Urinary bladder (tissue), 4 donors: ENCODE measurements around the gene PRKCE. TPM values are rescaled to one million over a fixed set of nuclear protein-coding genes. Genes with fewer than 3 reads are reported as not detected.

Experiments
- DNase-seq: peaks from one replicate; pipeline ENCODE4 v3.0.0-alpha.2; 2015; ENCODE audit errors: extremely low spot score
- H3K27ac ChIP-seq: one replicate; pipeline ENCODE4 v1.5.1; 2013; ENCODE audit warnings: low read depth, mild to moderate bottlenecking, moderate library complexity
- H3K36me3 ChIP-seq: one replicate; pipeline ENCODE4 v1.6.1; 2013; ENCODE audit warnings: mild to moderate bottlenecking, moderate library complexity; ENCODE audit not compliant: insufficient read depth
- H3K4me1 ChIP-seq: one replicate; pipeline ENCODE4 v1.6.1; 2013; ENCODE audit warnings: mild to moderate bottlenecking, moderate library complexity; ENCODE audit not compliant: insufficient read depth
- H3K4me3 ChIP-seq: one replicate; pipeline ENCODE4 v1.5.1; 2013; ENCODE audit warnings: low read depth, low read length
- WGBS: extraction: QIAGEN DNeasy Blood & Tissue Kit; methylation state at CpG from one replicate; pipeline ENCODE4 v1.1.7; 2013; 5-methylcytosine and 5-hydroxymethylcytosine counted together
- polyA plus RNA-seq: library from polyadenylated mRNA; stranded (reverse); fragments of 200-250 nt; gene quantifications from one replicate; pipeline ENCODE4 v1.2.3, GENCODE V29; 2013
- total RNA-seq: library from RNA; depleted of rRNA; stranded (reverse); fragments of >200 nt; gene quantifications from one replicate; pipeline ENCODE4 v1.2.3, GENCODE V29; 2014
- donor health status: healthy with polysubstance abuse.
- donor health status: healthy.

Gene PRKCE
- total and polyA plus RNA-seq, 2 donors = 9.9 to 29.7 TPM

DNA sequence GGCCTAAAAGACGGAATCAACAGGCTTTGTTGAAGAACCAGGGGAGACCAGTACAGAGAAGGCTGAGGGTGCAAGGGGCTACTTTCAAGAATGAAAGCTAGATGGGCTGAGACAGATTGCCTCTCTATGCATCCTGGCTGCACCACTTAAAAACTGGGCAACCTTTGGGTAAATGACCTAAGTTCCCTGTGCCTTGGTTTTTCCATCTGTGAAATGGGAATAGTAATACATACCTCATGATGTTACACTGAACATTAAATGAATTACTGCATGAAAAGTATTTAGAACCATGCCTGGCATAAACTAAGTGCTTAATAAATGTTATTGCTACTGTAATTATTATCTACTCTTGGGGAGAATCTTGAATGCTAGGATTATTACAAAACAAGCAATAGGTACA is 106.5 kb downstream of the PRKCE start:
- no peak for DNase-seq
- H3K4me1 ChIP-seq = no peaks in the 10 kb centered on the region
- no peak overlapping the region for H3K27ac ChIP-seq
- H3K36me3 ChIP-seq = no peaks in the 10 kb centered on the region
- no peak overlapping the region for H3K4me3 ChIP-seq
- 98% methylated on average over 1 of the region's 1 CpG for WGBS

DNA sequence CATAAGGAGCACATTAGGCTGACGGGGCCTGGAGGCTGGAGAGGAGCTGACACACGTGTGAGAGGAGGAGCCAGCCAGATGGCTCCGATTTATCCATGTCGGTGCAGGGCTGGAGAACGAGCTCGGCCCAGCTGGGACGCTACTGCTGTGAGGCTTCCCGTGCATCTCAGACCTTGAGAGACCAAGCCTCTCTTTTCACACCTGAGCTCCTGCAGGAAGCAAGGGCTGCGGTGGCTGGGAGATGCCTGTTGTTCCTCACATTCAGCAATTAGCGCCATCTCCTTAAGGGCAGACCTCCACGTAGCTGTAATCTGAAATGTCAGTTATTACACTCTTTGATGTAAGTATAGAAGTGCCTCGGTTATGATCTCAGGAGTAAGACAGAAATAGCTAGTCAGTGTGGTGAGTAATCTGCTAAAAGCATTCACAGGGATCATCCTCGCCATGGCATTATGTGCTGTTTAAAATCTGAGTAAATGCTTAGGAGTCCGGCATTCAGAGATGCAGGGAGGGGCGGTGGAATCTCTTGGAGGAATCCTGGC is 107.9 kb downstream of the PRKCE start:
- Histone ChIP-seq H3K4me1 (no peaks in the 10 kb centered on the region), H3K36me3 (no peaks in the 10 kb centered on the region), H3K27ac (no peak overlapping the region), H3K4me3 (no peak overlapping the region)
- DNase-seq = no peak
- 33% methylated on average over 15 of the region's 15 CpGs for WGBS

DNA sequence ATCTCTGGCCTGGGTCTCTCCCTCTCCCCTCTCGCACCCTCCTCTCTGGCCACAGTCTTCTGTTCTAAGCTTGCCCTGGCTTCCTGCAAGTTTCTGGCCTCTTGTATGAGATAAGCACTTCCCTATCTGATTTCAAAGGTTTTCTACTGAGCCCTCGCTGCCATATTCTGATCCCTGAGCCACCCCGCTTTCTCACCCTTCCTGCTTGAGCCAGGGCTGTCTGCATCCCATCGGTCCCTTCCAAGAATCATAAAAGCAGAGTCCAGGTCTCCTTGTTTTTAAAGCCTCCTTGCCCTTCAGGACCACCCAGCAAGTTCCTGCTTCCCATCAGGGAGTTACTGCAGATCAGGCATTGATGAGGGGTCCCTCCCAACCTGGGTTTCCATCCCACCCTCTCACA is 110.2 kb downstream of the PRKCE start:
- H3K4me1 ChIP-seq = no peaks in the 10 kb centered on the region
- WGBS = 78% methylated on average over 4 of the region's 4 CpGs
- no peak overlapping the region for H3K4me3 ChIP-seq
- no peaks in the 10 kb centered on the region for H3K36me3 ChIP-seq
- H3K27ac ChIP-seq = no peak overlapping the region
- DNase-seq = no peak

DNA sequence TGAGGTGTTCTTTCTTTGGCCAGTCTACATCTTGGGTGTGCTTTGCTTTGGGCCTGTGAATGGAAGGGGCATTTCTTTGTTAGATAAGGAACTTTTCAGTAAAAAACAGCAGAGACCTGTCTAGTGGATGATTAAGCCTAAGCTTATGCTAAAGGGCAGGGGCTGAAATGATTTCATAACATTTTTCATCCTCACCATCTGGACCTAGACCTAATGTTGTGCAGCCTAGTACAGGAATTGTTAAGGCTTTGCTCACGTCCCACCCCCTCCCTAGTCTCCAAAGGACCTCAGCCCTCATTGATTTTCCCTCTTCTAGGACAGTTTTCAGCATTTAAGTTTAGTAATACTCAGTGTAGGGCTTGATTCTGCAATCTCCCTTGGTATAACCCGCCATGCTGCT is 111.8 kb downstream of the PRKCE start:
- DNase-seq = no peak
- 86% methylated on average over 2 of the region's 2 CpGs for WGBS
- H3K36me3 ChIP-seq = no peaks in the 10 kb centered on the region
- no peak overlapping the region for H3K4me3 ChIP-seq
- no peaks in the 10 kb centered on the region for H3K4me1 ChIP-seq
- no peak overlapping the region for H3K27ac ChIP-seq

DNA sequence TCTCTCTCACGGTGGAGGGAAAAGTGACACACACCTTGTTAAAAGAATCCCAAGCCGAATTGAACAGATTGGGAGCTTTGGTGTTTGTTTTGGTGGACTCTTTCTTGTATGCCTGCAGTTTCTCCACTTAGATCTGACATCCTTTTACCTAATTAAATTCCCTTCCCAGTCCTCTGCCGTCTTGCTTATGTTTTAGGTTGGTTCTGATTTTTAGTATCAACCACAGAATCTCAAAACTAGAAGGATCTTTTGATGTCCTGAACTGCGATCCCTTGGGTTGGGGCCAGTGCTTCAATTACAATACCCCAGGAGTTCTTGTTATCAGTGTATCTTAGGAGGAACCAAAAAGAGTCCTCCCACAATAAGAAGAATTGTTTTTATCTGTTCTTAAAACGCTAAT is 112.3 kb downstream of the PRKCE start:
- Histone ChIP-seq H3K36me3 (no peaks in the 10 kb centered on the region), H3K27ac (no peak overlapping the region), H3K4me1 (no peaks in the 10 kb centered on the region), H3K4me3 (no peak overlapping the region)
- no peak for DNase-seq
- WGBS = 65% methylated on average over 5 of the region's 5 CpGs

DNA sequence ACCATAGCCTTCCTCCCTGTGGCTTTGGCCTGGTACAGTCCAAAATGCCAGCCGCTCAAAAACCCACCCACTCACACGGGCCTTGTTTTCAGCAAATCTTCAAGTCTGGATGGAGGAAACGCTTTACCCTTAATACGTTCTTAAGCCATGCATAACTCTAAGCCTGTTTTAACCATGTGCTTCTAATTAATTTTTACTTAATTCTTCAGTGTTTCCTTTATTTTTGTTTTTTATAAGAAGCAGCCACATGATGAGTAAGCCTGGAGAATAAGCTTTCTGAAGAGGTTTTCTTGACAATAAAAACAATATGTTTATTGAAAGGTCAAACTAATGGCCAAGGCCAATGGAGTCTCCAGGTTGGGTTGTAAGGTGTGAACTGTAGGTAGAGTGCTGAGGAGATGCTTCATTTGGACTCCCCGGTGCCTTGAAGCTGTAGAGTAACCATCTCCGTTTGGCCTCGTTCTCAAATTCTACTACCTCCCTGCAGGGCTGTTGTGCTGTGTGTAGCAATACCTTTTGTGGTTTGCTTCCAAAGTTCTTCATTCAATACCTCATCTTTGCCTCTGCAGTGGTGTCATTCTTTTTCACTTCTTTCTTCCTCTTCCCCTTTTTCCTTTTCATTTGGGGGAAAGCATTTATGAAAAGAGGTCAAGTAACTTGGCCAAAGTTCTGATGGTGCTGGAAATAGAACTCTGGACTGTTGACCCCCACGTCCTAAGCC is 113.7 kb downstream of the PRKCE start:
- H3K4me3 ChIP-seq = no peak overlapping the region
- H3K27ac ChIP-seq = no peak overlapping the region
- 71% methylated on average over 8 of the region's 8 CpGs for WGBS
- H3K4me1 ChIP-seq = no peaks in the 10 kb centered on the region
- H3K36me3 ChIP-seq = no peaks in the 10 kb centered on the region
- no peak for DNase-seq

DNA sequence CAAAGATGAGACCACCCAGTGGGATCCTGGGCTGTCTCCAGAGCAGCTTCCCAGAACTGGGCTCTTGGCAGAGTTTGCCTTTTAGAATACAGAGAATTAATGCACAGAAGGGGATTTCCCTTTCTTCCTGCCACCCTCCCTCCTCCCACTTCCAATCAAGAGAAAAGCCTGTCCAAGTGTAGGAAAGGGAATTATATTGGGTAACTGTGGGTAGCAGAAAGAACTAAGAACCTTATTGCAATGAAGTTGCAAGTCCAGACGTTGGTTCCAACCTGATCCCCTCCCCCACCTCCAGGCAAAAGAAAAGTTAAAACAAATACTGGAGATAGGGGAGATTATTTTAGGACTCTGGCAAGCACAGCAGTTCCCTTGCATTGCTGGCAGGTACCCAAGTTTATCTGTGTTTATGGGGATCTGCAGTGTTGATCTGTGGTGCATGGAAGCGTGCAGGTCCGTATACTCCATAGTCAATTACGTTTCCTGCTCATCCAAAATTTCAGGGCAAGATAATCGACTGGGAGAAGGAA is 114.3 kb downstream of the PRKCE start:
- WGBS = 21% methylated on average over 5 of the region's 5 CpGs
- Histone ChIP-seq H3K4me1 (no peaks in the 10 kb centered on the region), H3K36me3 (no peaks in the 10 kb centered on the region), H3K4me3 (no peak overlapping the region), H3K27ac (no peak overlapping the region)
- DNase-seq = peak; percentile 58

DNA sequence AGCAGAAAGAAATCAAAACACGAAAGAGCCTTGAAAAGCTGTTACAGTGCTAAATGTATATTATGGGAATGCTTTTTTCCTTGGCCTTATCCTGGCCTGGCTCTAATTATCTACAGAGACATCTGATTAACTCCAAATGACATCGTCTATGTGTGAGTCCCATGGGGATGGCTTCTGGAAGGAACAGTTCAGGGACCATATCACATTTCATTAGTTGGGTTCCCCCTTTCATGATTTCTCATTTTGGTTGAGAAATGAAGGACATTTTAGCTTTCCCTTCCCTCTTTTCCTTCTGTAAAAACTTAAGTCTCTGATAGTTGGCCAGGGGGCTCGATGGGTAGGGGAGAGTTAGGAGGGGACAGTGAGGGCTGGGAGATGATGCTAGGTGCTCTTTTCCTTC is 116.7 kb downstream of the PRKCE start:
- Histone ChIP-seq H3K4me1 (no peaks in the 10 kb centered on the region), H3K36me3 (no peaks in the 10 kb centered on the region), H3K4me3 (no peak overlapping the region), H3K27ac (no peak overlapping the region)
- no peak for DNase-seq
- WGBS = 87% methylated on average over 3 of the region's 3 CpGs

DNA sequence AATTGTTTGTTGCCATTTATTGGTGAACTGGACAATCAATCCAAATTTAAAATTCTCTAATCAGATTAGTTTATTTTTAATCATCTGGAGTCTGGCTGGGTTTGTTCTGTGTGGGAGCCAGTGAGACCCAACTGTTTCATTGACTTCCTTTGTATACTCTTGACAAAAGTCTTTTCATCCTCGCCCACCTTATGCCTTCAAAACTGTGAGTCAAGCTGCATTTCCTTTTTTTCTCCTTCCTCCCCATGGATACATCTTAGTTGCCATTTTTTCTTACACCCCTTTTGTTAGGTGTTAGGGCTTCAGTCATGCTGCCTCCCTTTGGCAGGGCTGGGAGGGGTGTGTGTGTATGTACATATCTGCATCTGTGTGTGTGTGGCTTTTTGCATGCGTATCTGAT is 117.6 kb downstream of the PRKCE start:
- Histone ChIP-seq H3K4me3 (no peak overlapping the region), H3K36me3 (no peaks in the 10 kb centered on the region), H3K4me1 (no peaks in the 10 kb centered on the region), H3K27ac (no peak overlapping the region)
- 98% methylated on average over 2 of the region's 2 CpGs for WGBS
- no peak for DNase-seq

DNA sequence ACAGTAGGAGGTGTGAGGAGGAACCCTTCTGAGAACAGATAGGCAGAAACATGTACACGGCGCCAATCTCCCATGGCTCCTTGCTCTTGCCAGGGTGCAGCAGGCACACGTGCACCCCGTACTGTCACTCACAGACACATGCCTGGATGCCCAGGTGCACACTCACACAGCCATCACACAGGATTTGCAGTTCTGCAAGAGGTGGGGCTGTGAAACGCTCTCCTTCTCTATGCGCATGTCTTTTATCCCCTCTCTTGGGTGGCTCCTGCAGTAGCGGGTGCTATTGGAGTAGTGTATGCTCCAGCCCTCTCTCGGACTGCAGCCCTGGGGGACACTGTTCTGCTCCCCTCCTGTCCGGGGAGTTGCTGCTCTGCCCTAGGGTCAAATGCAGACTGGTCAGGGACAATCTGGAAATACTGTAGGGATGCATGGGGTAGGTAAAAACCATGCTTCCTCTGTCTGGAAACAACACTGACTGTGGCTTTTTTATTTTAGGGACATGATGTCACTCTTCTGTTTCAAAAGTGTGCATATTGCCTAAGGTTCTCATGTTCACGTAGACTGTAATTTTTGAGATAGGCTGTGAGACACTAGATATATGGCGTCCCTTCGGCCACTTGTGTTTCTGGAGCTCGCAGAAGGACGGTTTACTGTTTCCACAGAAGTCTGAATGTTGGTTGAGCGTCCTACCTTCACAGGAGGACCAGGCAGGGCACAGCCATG is 118.5 kb downstream of the PRKCE start:
- Histone ChIP-seq H3K4me3 (no peak overlapping the region), H3K4me1 (no peaks in the 10 kb centered on the region), H3K27ac (no peak overlapping the region)

DNA sequence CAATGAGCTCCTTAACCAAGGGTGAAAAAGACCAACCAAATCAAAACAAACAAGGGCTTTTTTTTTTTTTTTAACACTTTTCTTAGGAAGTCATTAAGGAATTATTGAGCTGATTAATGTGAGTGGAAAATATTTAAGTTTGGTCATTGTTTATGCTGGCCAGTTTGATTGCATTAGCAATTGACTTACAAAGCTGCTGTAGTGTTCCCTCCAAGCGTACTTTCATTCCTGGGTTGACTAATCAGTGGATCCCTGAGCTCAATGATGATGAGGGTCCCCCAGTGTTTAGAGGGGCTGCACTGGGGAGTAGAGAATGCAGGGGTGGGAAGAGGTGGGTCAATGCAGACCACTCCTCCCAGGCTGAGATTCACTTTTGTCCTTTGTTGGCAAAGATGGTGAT is 119.3 kb downstream of the PRKCE start:
- 27% methylated on average over 1 of the region's 1 CpG for WGBS
- Histone ChIP-seq H3K4me3 (no peak overlapping the region), H3K4me1 (no peaks in the 10 kb centered on the region), H3K27ac (no peak overlapping the region), H3K36me3 (no peaks in the 10 kb centered on the region)
- DNase-seq = no peak

More for the DNA sequence above, 118.5 kb downstream of the PRKCE start:
- 90% methylated on average over 15 of the region's 15 CpGs for WGBS
- H3K36me3 ChIP-seq = no peaks in the 10 kb centered on the region
- no peak for DNase-seq

DNA sequence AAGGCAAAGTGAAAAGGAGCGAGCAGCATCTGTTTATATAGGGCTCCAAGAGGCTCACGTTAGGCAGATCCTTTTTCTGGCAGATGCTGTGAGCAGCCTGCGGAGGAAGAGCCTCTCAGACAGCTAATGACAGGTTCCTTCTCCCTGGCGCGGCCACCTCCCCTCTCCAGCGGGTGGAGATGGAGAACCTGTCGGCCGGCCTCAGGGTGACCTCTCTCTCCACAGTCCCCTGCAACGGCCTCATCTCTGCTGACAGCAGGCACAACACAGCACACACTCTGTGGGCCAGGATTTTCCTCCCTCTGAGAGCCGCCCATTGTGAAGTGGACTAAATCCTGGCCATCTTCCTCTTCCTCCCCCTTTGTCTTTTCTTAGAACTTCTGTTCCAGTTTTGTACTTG is 119.8 kb downstream of the PRKCE start:
- Histone ChIP-seq H3K27ac (peak overlapping the region; percentile 41), H3K4me1 (no peaks in the 10 kb centered on the region), H3K4me3 (no peak overlapping the region), H3K36me3 (no peaks in the 10 kb centered on the region)
- peak; percentile 75 for DNase-seq
- 11% methylated on average over 10 of the region's 10 CpGs for WGBS

DNA sequence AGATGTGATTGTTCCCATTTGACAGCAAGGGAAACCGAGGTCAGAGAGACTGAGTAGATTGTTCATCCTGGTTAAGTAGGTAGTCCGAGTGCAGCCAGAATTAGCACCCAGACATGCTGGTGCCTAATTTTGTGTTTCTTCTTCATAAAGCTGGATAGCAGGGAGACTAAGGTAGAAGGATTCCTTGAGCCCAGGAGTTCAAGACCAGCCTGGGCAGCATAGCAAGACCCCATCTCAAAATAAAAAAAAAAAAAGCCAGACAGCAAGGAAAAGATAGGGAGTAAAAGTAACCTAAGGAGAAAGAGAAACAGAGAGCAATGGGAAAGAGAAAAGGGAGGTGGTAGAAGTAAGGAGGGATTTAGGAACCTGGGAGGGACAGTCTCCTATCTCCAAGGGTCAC is 120.6 kb downstream of the PRKCE start:
- Histone ChIP-seq H3K4me3 (no peak overlapping the region), H3K4me1 (no peaks in the 10 kb centered on the region), H3K36me3 (no peaks in the 10 kb centered on the region), H3K27ac (no peak overlapping the region)
- WGBS = 45% methylated on average over 2 of the region's 2 CpGs
- no peak for DNase-seq

DNA sequence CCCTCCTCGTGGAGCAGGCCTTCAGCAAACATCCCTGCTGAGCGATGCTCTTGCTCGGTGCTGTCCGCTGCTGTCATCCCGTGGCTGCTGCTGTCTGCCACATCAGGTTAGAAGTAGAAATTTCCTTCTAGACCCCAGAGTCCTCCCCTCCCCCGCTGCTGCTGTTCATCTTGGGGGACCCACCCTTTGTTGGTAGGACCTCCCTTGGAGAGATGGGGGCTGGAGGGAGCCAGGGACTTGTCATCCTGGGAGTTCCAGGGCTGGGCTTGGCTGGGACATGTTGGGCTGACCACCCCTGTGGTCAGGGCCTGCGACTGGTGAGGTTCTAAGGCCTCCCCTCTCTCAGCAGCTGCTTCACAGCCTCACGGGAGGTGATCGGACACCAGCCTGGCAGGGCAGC is 122.4 kb downstream of the PRKCE start:
- no peak for DNase-seq

More for the DNA sequence above, 122.4 kb downstream of the PRKCE start:
- H3K4me3 ChIP-seq = no peak overlapping the region
- H3K27ac ChIP-seq = no peak overlapping the region
- H3K36me3 ChIP-seq = no peaks in the 10 kb centered on the region
- H3K4me1 ChIP-seq = no peaks in the 10 kb centered on the region
- WGBS = 94% methylated on average over 9 of the region's 9 CpGs
